Myocyte (in vitro differentiated cells): Measurements from ENCODE around the gene ATP2B2. TPM values are rescaled to one million over a fixed set of nuclear protein-coding genes. Genes with fewer than 3 reads are reported as not detected.
A peak's percentile ranks its signal among the peaks of the same experiment; 100 is the strongest.
"Not testable (repeated sequence)": the region's sequence is repeated elsewhere in the genome, so short reads cannot be mapped to it uniquely, and the experiment has no call there.

Experiments
- DNase-seq: peaks from one replicate; pipeline ENCODE4 v3.0.0-alpha.2; 2012; ENCODE audit warnings: low read depth
- total RNA-seq: library from RNA; depleted of rRNA; stranded (reverse); fragments of >200 nt; gene quantifications from 2 replicates; pipeline ENCODE4 v1.2.3, GENCODE V29; 2014

ATP2B2 gene
- total RNA-seq, 1 donor from 2014 or later = 0.24 TPM

DNA sequence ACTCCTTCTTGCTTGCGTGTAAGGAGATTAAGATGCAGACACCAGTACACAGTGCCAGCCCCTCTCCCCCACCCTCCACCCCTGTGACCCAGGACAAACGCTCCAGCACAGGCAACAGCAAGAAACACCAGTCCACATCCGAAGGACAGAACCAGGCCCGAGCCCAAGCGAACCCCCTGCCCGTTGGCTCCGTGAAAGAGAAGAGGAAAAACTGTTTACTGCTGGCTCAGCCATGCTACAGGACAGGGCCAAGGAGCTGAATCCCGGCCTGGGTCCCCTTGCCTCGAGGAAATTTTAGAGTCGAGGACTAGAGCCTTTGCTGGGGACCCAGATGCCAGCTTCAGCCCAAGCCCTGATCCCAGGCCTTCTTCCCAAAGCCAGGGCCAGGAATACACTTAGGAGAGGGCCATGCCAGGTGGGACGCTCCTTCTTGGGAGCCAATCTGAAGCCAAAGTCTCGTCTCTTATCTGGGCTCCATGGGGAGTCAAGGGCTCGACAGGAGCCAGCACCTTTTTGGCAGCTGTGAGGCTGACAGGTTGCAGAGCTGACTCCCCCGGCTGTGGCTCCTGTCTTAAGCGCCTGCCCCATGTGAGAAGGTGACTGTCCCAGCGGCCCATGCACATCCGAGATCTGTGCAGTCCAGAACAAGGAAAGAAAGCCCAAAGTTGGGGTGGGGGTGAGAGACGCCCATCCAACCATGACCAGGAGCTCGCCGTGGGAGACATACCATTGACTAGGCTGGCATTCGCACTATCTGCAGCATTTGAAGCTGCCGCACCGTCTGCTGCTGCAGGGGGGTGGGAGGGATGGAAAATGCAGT is 120.6 kb downstream of the ATP2B2 start:
- DNase-seq = no peak

DNA sequence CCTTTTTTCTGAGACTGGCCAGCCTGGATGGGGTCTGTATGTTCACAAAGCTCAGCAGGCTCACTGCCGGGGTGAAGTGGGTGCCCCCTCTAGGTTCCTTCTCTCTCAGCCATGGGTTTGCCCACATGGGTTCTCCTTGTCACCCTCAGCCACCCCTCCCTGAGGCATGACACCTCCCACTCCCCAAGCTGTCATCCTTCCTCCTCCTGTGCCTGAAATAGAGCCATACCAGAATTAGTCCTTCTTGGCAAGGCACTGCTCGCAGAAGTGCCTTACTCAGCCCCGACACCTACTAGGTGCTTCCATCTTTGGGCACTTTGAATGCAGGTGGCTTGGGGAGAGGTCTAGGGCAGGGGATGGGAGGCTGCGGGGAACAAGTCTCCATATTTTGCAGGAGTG is 121.5 kb downstream of the ATP2B2 start:
- DNase-seq = no peak

GRCh38 chr3:10382892-10383849 is 122.2 kb downstream of the ATP2B2 start:
- DNase-seq = no peak

DNA sequence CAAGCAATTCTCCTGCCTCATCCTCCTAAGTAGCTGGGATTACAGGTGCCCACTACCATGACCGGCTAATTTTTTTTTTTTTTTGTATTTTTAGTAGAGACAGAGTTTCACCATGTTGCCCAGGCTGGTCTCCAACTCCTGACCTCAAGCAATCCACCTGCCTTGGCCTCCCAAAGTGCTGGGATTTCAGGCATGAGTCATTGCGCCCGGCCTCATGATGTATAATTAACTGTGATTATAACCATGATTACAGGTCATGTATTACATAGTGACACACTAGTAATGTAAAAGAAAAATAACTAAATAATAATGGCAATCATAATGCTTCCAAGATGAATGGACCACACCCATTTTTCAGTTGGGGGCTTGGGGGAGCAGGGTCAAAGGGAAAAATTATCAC is 122.9 kb downstream of the ATP2B2 start:
- DNase-seq = not testable (repeated sequence)

- DNase-seq = no peak
Measured at GRCh38 chr3:10381336-10381735, 124.0 kb downstream of the ATP2B2 start.

DNA sequence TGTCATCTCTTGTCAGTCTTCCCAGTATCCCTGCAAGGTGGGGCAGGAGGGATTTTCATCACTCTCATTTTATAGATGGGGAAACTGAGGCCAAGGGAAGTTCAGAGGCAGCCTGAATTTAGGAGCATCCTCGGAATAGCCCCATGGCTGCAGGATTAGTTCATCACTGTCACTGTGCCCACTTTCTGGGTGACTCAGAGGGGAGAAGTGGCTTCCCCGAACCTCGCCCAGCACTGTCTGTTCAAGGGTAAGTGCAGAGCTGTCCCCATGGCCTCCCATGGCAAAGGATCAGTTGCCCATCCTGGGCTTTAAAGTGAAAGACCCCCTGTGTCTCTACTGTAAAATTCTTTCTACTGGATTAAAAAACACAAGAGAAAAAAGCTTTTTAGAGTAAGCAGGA is 124.5 kb downstream of the ATP2B2 start:
- DNase-seq = peak; percentile 51

- no peak for DNase-seq
Measured at GRCh38 chr3:10379961-10380360, 125.4 kb downstream of the ATP2B2 start.

DNA sequence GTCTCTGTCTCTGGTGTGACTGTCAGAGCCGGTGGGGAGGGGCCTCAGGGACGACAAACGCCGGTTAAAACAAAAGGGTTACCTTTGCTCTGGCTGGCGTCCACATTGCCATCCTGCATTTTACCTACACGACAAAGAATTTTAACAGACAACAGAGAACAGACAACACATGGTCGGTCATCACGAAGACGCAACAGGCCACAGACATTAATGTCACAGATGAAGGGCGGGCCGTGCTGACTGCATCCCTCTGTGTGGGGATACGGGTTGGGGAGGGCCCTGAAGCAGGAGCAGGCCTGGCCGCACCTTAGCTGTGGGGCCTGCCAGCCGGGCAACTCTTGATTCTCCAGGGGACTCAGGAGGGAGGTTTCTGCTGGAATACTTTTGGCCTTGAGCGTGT is 126.2 kb downstream of the ATP2B2 start:
- DNase-seq = no peak

- DNase-seq = no peak
Measured at GRCh38 chr3:10378742-10379141, 126.6 kb downstream of the ATP2B2 start.

DNA sequence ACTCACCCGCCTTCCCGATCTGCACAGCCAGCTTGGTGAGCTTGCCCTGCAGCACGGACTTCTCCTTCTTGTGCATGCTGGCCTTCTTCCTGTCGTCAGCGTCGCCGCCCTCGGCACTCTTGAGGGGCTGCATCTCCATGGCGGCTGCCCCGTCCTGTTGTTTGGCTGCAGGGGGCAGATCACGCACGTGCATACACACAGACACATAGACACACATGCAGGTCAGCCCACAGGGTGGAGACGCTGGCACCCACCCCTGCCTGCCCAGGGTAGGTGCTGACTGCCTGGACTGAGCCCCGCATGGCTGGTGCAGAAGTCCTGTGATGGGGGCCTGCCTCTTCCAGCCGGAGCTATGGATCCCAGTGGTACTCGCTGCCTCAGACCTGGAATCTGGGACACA is 127.1 kb downstream of the ATP2B2 start:
- DNase-seq = no peak

GRCh38 chr3:10377148-10377725 is 128.1 kb downstream of the ATP2B2 start:
- DNase-seq = peak; percentile 82

DNA sequence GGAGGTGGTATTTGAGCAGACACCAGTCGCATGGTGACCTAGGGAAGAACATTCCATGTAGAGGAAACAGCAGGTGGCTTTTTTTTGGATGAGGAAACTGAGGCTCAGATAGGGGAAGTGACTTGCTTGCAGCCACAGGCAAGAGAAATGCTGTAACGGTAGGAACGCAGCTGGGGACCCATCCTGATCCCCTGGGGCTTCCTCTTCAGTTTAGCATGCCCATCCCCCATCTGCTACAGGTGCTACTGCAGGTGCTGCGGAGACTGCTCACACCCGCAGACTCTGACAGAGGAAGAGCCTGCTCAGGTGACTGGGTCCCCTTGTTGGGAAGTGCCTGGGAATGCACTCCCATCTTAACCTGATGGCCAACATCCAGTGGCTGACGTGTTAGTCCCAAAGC is 129.0 kb downstream of the ATP2B2 start:
- no peak for DNase-seq

DNA sequence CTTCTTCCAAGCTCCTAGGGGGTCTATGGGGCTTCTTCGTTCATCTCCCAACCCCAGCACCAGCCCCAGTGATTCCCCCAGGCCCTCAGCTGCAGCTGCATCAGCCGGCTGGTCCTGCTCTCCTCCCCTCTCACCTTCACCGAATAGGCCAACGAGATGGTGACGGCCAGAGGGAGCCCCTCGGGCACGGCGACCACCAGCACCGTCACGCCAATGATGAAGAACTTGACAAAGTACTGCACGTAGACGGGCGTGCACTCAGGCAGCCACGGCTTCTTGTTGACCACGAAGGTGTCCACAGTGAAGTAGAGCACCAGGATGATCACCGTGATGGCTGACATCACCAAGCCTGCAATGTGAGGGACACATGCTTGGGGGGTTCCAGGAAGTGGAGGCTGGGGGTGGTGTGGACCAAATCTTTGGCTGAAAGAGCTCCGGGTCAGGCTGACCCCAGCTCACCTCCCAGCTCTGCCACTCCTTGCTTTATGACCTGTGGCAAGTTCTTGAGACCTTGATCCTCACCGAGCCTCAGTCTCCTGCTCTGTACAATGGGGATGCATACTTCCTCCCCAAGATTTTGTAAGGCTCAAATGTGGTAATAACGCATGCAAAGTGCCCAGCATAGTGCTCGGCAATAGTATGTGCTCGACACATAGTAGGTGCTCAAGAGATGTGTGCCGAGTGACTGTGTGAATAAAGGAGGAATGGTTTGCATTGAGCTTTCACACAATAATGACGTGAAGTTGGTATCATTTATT is 129.9 kb downstream of the ATP2B2 start:
- DNase-seq = no peak

GRCh38 chr3:10374311-10374710 is 131.1 kb downstream of the ATP2B2 start:
- peak; percentile 61 for DNase-seq

GRCh38 chr3:10373686-10374261 is 131.6 kb downstream of the ATP2B2 start:
- DNase-seq = peak; percentile 45

- no peak for DNase-seq
Measured at GRCh38 chr3:10371789-10372188, 133.6 kb downstream of the ATP2B2 start.

DNA sequence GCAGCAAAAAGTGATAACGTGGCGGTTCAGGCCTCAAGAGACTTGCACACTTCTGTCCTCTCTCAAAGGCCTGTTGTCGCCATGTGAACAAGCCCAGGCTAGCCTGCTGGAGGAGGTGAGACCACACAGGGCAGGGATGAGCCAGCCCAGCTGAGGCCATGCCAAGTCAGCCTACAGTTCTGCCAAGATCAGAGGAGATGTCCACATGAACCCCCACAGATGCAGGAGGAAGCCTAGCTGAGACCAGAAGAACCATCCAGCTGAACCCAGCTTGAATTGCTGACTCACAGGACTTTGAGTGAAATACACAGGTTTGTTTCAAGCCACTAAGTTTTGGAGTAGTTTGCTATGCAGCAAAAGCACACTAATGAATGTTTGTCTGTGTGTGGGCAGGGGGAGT is 134.2 kb downstream of the ATP2B2 start:
- no peak for DNase-seq

DNA sequence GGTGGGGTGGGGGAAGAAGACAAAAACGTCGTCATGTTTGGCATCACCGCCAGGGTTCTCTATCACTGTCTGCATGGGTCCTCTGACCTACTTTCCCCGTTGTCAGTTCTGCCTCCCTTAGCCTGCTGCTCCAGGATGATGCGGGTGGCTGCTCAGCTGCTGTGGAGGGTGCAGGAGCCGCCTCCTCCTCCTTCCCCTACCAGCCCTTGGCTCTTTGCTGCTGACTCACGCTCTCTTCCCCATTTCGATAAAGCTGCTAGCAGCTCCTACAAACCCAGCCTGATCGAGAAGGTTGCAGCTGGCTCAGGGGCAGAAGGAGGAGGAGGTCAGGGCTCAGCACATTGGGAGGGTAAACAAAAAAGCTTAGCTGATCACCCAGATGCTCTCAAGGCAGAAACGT is 135.0 kb downstream of the ATP2B2 start:
- DNase-seq = peak; percentile 87

DNA sequence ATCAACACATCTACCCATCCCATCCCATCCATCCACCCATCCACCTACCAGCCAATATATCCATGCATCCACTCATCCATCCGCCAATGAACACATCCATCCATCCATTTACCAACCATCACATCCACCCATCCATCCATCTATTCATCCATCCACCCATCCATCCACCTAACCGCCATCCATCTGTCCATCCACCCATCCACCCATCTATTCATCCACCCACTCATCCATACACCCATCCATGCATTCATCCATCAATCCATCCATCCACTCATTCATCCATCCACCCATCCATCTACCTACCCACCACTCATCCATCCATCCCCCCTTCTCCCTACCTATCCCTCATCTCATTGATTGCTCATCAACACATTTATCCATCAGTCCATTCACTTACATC is 136.9 kb downstream of the ATP2B2 start:
- no peak for DNase-seq

GRCh38 chr3:10367506-10367905 is 137.9 kb downstream of the ATP2B2 start:
- no peak for DNase-seq

GRCh38 chr3:10366651-10367101 is 138.7 kb downstream of the ATP2B2 start:
- peak; percentile 99 for DNase-seq
